ENCODE results near the gene APLNR.

The APLNR gene

DNA sequence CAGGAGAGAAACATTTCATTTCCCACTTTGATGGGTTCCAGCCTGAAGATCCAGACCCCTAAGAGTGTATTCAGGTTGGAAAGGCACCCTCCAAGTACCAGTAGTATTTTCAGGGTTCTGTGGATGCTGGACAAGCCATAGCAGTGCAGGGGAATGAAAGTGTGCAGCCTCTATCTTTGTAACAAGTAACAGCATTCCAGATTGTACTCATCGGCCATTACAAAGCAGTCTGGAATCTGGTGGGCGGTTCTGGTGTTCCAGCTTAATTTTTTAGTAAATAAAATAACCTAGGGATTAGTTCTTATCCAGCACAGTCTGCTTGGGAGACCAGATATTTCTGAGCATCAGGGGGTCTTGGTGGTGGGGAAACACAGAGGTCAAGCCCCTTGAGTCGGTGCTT lies 22.6 kb downstream of the APLNR start:
- no peak for DNase-seq

DNA sequence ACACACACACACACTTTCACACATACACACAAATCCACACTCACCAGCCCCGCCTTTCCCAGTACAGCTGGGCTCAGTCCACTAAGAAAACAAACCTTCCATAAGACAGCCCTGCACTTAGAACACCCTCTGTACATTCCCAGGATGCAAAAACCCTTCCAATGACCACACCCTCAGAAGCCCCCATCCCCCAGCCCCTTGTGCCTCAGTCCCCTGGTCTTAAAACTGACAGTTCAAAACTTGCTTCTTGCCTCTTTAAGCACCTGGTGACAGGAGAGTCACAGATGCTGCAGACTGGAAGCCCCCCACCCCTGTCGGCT lies 23.0 kb downstream of the APLNR start:
- no peak for DNase-seq

DNA sequence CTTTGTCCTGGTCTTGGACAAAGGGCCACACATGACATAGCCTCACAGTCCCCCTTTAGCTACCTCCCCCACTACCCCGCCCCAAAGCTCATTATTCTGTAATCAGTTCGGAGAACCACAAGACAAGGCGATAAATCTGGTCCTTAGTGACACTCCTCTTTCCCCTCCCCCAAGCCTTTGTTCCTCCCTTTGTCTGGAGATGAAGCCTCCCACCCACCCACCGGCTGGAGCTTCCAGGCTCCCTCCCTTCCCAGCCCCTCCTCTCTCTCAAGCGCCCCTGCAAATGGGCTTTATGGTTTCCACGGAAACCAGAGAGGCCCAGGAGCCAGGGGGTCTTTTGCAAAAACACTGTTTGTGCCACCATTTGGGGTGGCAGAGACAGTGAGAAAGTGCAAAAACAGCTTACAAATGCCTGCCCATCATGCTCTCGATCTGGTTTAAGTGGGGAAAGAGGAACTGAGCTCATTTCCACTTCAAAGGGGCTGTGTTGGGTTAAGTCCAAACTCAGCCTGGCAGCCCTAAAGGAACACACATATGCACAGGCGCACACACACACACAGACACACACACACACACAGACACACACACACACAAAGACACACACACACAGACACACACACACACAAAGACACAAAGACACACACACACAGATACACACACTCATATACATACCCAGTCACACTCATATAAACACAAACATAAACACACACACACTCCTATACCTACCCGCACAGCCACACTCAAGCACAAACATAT lies 23.5 kb downstream of the APLNR start:
- no peak for DNase-seq

DNA sequence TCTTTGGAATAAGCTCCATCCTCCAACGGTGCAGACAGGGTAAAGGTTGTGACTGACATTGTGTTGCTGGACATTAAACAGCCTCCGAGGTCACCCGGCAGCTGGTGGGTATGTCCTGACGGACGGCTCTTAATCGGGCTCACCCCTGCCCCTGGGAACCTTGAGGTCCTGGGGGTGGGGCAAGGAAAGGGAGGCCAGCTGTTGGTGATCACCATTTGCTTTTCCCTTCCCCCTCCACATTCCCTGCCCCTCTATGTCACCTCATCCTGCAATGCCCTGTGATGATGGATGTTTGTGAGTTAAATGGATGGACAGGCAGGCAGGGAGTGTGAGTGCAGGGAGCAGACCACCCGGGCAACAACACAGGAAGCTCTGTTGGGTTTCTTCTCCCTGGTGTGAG lies 26.3 kb downstream of the APLNR start:
- DNase-seq = no peak

DNA sequence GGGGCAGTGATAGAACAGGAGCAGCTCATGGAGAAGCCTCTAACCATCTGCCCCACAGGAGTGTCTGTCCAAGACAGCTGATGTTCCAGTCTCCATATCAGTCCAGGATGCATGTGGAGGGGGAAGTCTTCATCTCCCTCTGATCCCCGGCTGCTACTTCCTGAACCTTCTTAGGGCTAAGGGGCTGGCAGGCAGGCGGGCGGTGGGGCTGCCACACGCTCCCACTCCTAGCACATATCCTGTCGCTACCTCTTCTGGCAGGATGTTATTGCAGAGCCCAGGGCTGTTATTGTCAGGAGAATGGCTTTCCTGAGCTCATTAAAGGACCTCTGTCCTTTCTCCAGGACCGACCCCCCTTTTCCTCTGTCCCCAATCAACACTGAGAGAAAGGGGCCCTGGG lies 29.9 kb downstream of the APLNR start:
- DNase-seq = no peak

DNA sequence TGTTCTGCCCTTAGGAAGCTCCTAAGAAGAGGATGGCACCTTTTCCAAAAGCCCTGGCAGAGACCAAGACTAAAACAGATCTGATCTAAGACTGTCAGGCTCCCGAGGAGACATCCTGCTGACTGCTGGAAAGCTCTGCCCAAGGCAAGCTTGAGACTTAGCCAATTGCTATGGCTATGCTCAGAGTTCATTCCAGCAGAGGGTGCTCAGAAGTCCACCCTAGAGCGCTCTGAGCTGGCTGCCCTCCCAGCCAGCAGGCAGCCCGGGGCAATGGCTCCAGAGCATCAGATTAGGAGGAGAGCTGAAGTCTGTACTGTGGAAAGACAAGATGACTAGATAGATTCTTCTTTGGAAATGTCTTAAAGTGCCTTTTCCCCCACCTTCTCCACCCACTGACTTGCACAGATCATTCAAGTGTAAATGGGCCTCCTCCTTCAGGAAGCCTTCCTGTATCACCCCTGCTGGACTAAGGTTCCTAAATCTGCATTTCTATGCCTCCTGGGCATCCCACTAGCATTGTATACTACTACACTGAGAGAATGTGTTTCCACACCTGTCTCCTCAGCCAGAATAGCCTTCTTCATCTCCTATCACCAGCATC lies 31.9 kb downstream of the APLNR start:
- DNase-seq = no peak

DNA sequence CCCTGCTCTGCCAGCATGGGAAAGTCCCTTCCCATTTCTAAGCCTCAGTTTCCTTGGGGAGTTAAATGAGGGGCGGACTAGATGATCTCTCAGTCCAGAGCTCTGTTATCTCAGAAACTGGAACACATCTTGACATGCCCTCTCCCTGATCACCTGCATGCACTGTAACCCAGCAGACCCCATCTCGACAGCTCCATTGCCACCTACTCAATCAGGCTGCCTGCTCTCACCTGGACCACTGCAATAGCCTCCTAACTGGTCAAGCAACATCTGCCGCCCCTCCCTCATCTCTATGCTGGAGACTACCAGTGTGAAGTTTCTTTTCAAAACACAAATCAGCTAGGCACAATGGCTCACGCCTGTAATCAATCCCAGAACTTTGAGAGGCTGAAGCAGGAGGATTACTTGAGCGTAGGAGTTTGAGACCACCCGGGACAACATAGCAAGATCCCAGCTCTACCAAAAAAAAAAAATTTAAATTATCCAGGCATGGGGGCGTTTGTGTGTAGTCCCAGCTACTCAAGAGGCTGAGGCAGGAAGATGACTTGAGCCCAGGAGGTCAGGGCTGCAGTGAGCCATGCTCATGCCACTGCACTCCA lies 33.1 kb downstream of the APLNR start:
- DNase-seq = no peak

DNA sequence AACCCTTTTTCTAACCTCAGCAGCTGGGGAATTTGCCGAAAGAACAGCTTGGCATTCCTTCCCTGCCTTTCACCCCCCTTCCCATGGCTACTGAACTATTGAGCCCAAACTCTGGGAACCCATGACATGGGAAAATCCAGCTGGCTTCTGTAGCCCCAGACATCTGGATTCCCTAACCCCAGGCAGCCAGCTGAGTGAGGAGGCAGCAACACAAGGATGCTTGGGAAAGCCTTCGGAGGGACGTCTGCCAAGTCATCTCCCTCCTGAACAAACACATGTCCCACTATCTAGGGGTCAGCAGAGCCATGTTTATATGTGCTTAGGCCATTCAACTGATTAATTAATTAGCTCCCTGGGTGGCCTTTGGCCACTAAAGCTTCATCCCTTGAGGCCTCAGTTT lies 33.7 kb downstream of the APLNR start:
- DNase-seq = no peak

DNA sequence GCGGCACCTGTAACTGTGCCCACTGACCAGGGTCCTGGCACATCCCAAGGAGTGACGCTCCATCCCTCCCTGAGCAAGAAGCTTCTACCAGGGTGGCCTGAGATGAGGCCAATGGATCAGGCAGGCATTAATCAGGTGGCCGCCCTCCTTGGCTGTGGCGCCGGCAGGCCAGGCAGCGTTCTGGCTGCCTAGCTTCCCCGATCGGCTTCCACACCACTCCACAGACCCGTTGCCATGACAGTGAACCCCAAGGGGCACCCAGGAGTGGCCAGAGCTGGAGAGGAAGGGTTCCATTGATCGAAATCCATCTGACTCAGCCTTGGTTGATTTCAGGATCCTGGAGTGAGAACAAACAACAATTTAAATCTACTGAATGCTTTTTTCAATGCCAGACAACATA lies 34.8 kb downstream of the APLNR start:
- DNase-seq = no peak

DNA sequence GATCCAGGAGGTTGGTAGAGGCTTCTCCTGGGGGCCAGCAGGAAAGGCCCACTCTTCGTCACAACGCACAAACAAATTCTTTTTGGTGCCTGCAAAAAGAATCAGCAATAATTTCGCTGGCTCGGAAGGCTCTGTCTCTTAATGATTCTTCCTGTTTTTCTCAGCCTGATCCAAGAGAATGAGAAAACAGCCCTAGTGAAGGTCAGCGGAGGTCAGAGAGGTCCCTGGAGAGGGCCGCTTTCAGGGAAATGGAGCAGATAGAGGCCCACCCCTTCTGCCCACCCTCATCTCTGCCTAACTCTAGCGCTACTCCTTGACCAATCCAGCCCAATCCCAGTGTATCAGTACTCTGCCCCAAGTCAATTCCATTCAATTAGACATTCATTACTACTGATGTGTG lies 36.1 kb downstream of the APLNR start:
- DNase-seq = no peak

DNA sequence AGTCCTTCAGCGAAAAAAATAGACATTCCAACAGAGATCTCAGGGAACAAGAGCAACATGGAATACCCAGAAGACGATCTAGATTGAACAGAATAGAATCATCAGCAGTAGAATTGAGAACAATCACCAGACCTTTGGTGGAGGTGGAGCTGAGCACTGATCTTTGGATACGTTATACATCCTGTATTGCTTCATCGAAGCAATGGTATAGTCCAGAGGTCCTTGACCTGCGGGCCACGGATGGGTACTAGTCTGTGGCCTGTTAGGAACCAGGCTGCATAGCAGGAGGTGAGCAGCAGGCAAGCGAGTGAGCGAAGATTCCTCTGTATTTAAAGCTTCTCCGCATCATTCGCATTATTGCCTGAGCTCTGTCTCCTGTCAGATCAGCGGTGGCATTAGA lies 37.7 kb downstream of the APLNR start:
- DNase-seq = no peak

DNA sequence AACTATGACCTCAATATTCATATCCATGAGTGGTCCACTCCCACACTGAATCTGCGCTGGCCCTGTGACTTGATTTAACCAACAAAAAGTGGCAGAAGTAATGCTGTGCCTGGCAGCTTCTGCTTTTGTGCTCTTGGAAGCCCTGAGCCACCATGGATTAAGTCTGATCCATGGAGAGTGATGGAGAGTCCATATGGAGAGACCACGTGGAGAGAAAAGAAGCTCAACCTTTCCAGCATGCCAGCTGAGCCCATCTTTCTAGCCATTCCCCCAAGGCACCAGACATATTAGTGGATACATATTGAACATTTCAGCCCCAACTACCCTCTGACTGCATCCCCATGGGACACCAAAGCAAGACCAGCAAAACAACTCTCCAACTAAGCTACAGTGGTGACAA lies 39.3 kb downstream of the APLNR start:
- DNase-seq = no peak

DNA sequence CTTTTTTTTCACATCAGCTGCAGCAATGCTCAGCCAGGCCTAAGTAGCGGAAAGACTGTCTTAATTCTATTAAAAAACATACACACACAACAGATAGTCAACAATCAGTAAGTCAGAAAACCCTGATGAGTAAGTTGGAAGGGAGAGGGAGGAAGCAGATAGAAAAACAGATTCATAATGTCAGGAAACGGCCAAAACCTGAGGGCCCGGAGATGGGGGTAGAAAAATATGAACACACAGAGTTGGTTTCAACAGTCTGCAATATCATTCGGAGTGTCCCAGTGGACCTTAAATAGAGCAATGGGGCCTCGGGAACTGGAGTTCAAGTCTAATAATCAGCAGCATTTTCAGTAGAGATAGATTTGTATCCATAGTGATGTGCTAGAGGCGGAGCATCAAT lies 40.5 kb downstream of the APLNR start:
- no peak for DNase-seq

DNA sequence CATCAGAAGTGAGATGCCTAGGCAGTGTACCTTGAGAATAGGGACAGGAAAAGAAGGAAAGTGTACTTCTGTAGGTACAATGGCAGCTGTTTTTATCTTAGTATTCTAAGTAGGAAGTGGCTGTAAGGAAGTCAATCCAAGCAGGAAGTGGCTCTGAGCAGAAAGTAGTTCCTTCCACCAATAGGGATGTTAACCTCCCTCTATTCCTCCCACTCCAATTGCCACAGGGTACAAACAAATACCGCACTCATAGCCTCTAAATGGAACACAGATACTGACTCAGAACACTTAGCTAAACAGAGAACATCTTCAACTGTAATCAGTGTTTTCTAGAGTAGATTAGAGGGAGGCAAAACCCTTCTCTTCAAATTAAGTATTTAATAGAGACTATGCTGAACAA lies 44.7 kb downstream of the APLNR start:
- DNase-seq = no peak

DNA sequence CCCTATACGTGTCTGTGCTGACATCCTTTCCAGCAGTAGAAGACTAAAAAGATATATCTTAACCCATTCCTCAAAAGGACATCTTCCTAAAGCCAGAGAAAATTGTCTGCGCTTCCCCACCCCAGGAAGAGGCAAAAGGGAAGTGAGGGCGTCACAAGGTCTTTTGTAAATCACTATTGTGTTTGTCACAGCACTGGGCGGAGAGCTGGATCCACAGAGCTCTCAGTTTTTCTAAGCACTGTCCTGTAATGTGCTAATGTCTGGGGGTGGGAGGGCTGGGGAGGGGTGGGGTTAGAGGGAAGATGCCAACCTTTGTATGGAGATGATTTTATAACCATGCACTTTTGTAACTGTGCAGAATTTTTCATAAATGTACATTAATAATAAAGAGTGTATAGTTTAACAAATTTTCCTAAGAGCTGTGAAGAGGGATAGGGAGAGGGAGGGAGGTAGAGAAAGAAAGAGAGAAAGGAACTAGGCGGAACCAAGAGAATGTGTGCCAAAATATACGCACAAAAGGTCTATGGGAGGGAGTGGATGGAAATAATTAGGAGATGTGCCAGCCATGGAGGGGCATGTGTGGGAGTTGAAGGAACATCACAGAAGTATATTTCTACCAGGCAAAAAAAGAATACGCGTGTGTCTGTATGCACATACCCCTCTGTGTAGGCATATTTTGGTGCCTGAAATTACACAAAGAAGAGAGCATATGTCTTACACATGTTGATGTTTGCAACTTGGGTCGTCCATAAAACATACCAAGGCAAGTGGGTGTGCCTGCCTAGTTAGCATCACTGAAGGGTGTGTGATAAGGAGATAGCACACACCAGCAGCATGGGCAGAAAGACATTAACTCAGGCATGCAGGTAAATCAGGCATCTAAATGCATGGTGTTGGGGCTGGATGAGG lies 45.5 kb downstream of the APLNR start:
- no peak for DNase-seq

DNA sequence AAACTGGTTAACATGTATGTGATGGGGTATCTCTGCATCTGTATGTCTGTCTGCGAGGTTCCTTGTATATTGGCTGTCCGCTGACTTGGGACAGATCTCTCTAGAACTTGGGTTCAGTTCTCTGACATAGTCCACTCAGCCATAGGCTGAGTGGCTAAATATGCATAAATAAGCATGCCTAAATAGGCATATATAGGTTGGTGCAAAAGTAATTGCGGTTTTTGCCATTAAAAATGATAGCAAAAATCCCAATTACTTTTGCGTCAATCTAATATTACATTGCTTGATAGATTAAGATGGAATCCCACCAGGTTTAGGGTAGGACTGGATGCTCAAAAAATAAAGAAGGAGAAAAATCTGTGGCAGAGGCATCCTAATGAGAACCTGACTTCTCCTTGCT lies 46.5 kb downstream of the APLNR start:
- no peak for DNase-seq

Measured in activated CD4-positive, alpha-beta T cell treated with anti-CD3 and anti-CD28 coated beads for 1 hour (primary cell).